K562 (cell line): ENCODE measurements around the gene VDAC2. TPM values are rescaled to one million over a fixed set of nuclear protein-coding genes. Genes with fewer than 3 reads are reported as not detected.
A peak's percentile ranks its signal among the peaks of the same experiment; 100 is the strongest.

Experiments
- CHD4 ChIP-seq: fragments of 200-600 bp; sonication (generic); IDR thresholded peaks from 3 replicates; pipeline ENCODE4 v1.6.1; 2012; ENCODE audit warnings: low read depth, mild to moderate bottlenecking, mixed read lengths, low read length, inconsistent platforms; ENCODE audit not compliant: insufficient read depth, insufficient replicate concordance, poor library complexity, severe bottlenecking
- CTCF ChIP-seq, 3 experiments: IDR thresholded peaks in 2 of 3; conservative IDR thresholded peaks in 1 of 3; 2 replicates each; pipeline ENCODE4 v1.5.1; 2011 to 2012; ENCODE audit warnings: low read length in 3 of 3, mild to moderate bottlenecking in 3 of 3, control low read depth in 2 of 3, improper control_type of control experiment in 1 of 3, inconsistent platforms in 1 of 3, low read depth in 1 of 3, mixed read lengths in 1 of 3, moderate library complexity in 1 of 3; ENCODE audit not compliant: insufficient read depth in 2 of 3
- E2F1 ChIP-seq: sonication (generic); formaldehyde crosslinking; IDR thresholded peaks from 2 replicates; pipeline ENCODE4 v1.8.1; 2023; ENCODE audit warnings: mild to moderate bottlenecking, missing genetic modification reagents, moderate library complexity
- GABPB1 ChIP-seq: sonication (generic); formaldehyde crosslinking; IDR thresholded peaks from 2 replicates; pipeline ENCODE4 v1.8.0; 2022; ENCODE audit warnings: mild to moderate bottlenecking, missing genetic modification reagents
- HNRNPLL ChIP-seq: fragments of 200-400 bp; formaldehyde crosslinking; IDR thresholded peaks from 2 replicates; pipeline ENCODE4 v1.6.1; 2017; ENCODE audit warnings: low read length, low read depth, mild to moderate bottlenecking; ENCODE audit not compliant: poor library complexity, severe bottlenecking
- JUN ChIP-seq, 2 experiments: sonication (generic) in 1 of 2; formaldehyde crosslinking in 1 of 2; IDR thresholded peaks; 2 replicates each; pipeline versions ENCODE4 v1.6.1 to v1.8.0; 2012 to 2022; ENCODE audit warnings: borderline replicate concordance in 2 of 2, mild to moderate bottlenecking in 2 of 2, improper control_type of control experiment in 1 of 2, low read depth in 1 of 2, low read length in 1 of 2, missing genetic modification reagents in 1 of 2
- PTBP1 ChIP-seq: fragments of 200-400 bp; formaldehyde crosslinking; IDR thresholded peaks from 2 replicates; pipeline ENCODE4 v1.6.1; 2017; ENCODE audit warnings: low read depth, low read length
- SAP30 ChIP-seq: fragments of 200-600 bp; sonication (generic); IDR thresholded peaks from 2 replicates; pipeline ENCODE4 v1.6.1; 2012; ENCODE audit warnings: borderline replicate concordance, low read depth, mild to moderate bottlenecking, moderate library complexity, low read length, control low read depth, inconsistent platforms; ENCODE audit not compliant: insufficient read depth, poor library complexity, severe bottlenecking
- TEAD2 ChIP-seq: fragments of 450-650 bp; IDR thresholded peaks from 2 replicates; pipeline ENCODE4 v1.6.1; 2016; ENCODE audit warnings: missing genetic modification characterization, control low read depth, missing compliant biosample characterization
- USF2 ChIP-seq: sonication (generic); formaldehyde crosslinking; IDR thresholded peaks from 2 replicates; pipeline ENCODE4 v1.5.0; 2020; ENCODE audit warnings: missing genetic modification reagents
- YY1 ChIP-seq, 3 experiments: IDR thresholded peaks; 2 replicates each; pipeline ENCODE4 v1.6.1; 2011; ENCODE audit warnings: low read length in 2 of 3, mild to moderate bottlenecking in 2 of 3, moderate library complexity in 2 of 3, borderline replicate concordance in 1 of 3, control low read depth in 1 of 3, low read depth in 1 of 3; ENCODE audit not compliant: insufficient read depth in 3 of 3, insufficient replicate concordance in 2 of 3, control insufficient read depth in 1 of 3, insufficient read length in 1 of 3; ENCODE audit errors: extremely low read depth in 1 of 3
- ZNF3 ChIP-seq: fragments of 250-450 bp; sonication (Bioruptor Pico); IDR thresholded peaks from 2 replicates; pipeline ENCODE4 v1.5.0; 2021; ENCODE audit warnings: mild to moderate bottlenecking, moderate library complexity
- ZNF398 ChIP-seq: fragments of 250-450 bp; sonication (Bioruptor Pico); IDR thresholded peaks from 2 replicates; pipeline ENCODE4 v1.8.0; 2021; ENCODE audit warnings: moderate library complexity, mild to moderate bottlenecking, inconsistent platforms
- ZNF436 ChIP-seq: fragments of 250-450, 450-650 bp; sonication (Bioruptor Pico); formaldehyde crosslinking; IDR thresholded peaks from 2 replicates; pipeline ENCODE4 v1.7.0; 2020; ENCODE audit warnings: mild to moderate bottlenecking
- ZNF696 ChIP-seq: fragments of 250-450 bp; sonication (Bioruptor Pico); conservative IDR thresholded peaks from 2 replicates; pipeline ENCODE4 v1.4.0; 2020; ENCODE audit warnings: mild to moderate bottlenecking, moderate library complexity
- ZSCAN29 ChIP-seq: fragments of 450-650 bp; IDR thresholded peaks from 2 replicates; pipeline ENCODE4 v1.6.1; 2017
- polyA plus RNA-seq, 8 experiments: library from polyadenylated mRNA; depleted of rRNA in 4 of 8; stranded (reverse) in 5 of 8; unstranded in 3 of 8; fragments of >200 nt; fragmentation: Nextera tagmentation in 2 of 8; fragmentation: Illumina TruSeq in 1 of 8; extraction: Ambion mirVana in 2 of 8; extraction: Trizol in 1 of 8; gene quantifications; 2 replicates each; pipeline versions ENCODE4 v1.2.1 to v1.2.3, GENCODE V29; 2011 to 2014; ENCODE audit warnings: inconsistent platforms in 1 of 8, missing spikeins in 1 of 8
- total RNA-seq, 7 experiments: library from RNA; depleted of rRNA in 6 of 7; stranded (reverse); fragments of >200 nt in 6 of 7; fragmentation: Illumina TruSeq in 2 of 7; extraction: Trizol in 2 of 7; gene quantifications; 2 replicates each; pipeline versions ENCODE4 v1.2.1 to v1.2.3, GENCODE V29; 2011 to 2021; ENCODE audit warnings: low replicate concordance in 1 of 7

VDAC2 gene
- total and polyA plus RNA-seq, 9 of the 15 experiments (the other 6 are each of a cell fraction or from before 2014, with no cell fraction given): 139 to 450 (median 250) TPM

- no peak for TF ChIP-seq ZNF398 (CRISPR knock-in tag)
- TF ChIP-seq USF2 (CRISPR knock-in tag): peak; percentile 93
- peak; percentile 47; the same call in 1 of the 2 replicates for TF ChIP-seq JUN (IDR thresholded peaks at IDR 0.05; ENCODE audit: borderline replicate concordance, low read depth, low read length)
- TF ChIP-seq JUN (CRISPR knock-in tag; IDR thresholded peaks at IDR 0.05; ENCODE audit: borderline replicate concordance): no peak
- no peak for TF ChIP-seq ZNF3 (CRISPR knock-in tag)
- TF ChIP-seq ZNF696 (CRISPR knock-in tag): no peak
- no peak for TF ChIP-seq CHD4
- TF ChIP-seq TEAD2 (tag): no peak
- no peak for TF ChIP-seq HNRNPLL
- peak; percentile 14 to 82 (median 81) for TF ChIP-seq YY1 (IDR thresholded peaks at IDR 0.05; ENCODE audit: borderline replicate concordance in 1 of 3, control insufficient read depth in 1 of 3, extremely low read depth in 1 of 3, insufficient read depth in 3 of 3, insufficient read length in 1 of 3, insufficient replicate concordance in 2 of 3, low read depth in 1 of 3, low read length in 2 of 3)
- TF ChIP-seq ZNF436 (CRISPR knock-in tag): no peak
- TF ChIP-seq PTBP1: no peak
- TF ChIP-seq CTCF (IDR thresholded peaks at IDR 0.05 in 2 of 3, conservative IDR thresholded peaks at IDR 0.05 in 1 of 3; ENCODE audit: insufficient read depth in 2 of 3, low read depth in 1 of 3, low read length in 3 of 3): peak; percentile 100
- TF ChIP-seq SAP30: peak; percentile 45
- peak; percentile 79; the same call in 1 of the 2 replicates for TF ChIP-seq E2F1 (CRISPR knock-in tag)
- TF ChIP-seq ZSCAN29: peak; percentile 38; the same call in 1 of the 2 replicates
- TF ChIP-seq GABPB1 (CRISPR knock-in tag): peak; percentile 74
Measured at GRCh38 chr10:75235375-75236177, 25.0 kb downstream of the VDAC2 start, which contains the start of gene COMTD1 (continued).
